Stimulated activated CD8-positive, alpha-beta memory T cell treated with anti-CD3 and anti-CD28 coated beads, Interleukin-7, amount 100 ng/mL, for 4 hours (primary cell): Measurements from ENCODE around the gene TRIM61.
A peak's percentile ranks its signal among the peaks of the same experiment; 100 is the strongest.
"Not testable (repeated sequence)": the region's sequence is repeated elsewhere in the genome, so short reads cannot be mapped to it uniquely, and the experiment has no call there.

Experiments used
- DNase-seq, 2 donors: peaks; one replicate each; pipeline ENCODE4 v3.0.0-alpha.2; 2020; ENCODE audit warnings: low read depth in 2 of 2

Gene TRIM61

DNA sequence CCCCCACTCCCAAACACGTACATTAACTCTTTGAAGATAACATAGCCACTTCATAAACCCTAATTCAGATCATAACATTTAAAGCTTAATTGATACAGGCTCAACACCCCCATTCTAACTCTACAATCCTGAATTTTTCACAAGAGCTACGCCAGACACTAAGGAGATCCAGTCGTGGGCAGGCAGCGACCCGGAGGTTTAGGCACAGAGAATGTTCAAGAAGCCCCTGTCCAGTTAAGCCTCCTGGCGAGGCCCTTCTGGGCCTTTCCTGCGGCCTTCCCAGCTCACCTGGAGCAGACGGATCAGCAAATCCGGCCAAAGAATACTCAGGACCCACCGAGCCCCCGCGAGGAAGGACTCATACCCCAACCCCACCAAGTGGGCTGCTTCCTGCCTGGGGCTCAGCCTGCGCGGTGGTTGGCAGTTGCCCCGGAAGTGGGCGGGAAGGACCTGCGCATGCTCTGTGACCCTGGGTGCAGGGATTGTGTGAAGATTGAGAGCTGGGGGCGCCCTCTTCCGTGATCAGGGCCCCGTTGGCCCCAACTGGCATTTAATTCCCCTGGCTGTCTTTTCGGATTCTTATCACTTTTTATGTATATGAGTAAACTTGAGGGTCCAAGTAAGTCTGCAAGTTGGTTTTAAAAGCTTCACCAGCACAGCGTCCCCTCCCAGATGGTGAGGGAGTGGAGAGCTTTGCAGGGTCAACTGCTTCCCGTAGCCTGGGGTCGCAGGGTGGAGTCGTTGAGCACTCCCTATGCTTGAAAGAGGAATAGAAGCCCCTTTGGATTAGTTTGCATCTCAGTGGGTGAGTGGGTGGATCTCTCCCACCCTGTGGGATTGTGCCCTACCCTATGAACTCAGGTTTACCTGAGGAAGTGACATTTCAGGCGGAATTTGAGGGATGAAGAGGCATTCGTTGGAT, at the start of gene TRIM61:
TSS of gene TRIM61 (minus strand) at position 415 of the 922 bp plus-strand sequence. CDS start 7,655 bp downstream, outside the sequence.
- peak; percentile 22 to 44 for DNase-seq

DNA sequence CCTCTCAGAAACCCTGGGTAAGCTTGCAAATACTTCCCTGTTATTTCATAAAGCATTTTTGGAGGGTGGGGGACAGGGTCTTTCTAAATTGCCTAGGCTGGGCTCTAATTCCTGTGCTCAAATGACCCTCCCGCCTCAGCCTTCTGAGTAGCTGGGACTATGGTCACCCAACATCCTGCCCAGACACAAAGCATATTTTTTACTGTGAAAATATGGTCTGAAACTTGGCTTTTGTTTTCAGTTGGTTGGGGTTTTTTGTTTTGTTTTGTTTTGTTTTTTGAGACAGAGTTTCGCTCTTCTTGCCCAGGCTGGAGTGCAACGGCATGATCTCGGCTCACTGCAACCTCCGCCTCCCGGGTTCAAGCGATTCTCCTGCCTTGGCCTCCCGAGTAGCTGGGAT, 48.3 kb upstream of the TRIM61 start:
- DNase-seq, result not testable (repeated sequence)

DNA sequence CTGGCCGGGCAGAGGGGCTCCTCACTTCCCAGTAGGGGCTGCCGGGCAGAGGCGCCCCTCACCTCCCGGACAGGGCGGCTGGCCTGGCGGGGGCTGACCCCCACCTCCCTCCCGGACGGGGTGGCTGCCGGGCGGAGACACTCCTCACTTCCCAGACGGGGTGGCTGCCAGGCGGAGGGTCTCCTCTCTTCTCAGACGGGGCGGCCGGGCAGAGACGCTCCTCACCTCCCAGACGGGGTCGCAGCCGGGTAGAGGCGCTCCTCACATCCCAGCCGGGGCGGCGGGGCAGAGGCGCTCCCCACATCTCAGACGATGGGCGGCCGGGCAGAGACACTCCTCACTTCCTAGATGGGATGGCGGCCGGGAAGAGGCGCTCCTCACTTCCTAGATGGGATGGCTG, 42.5 kb upstream of the TRIM61 start:
- DNase-seq, result not testable (repeated sequence)

DNA sequence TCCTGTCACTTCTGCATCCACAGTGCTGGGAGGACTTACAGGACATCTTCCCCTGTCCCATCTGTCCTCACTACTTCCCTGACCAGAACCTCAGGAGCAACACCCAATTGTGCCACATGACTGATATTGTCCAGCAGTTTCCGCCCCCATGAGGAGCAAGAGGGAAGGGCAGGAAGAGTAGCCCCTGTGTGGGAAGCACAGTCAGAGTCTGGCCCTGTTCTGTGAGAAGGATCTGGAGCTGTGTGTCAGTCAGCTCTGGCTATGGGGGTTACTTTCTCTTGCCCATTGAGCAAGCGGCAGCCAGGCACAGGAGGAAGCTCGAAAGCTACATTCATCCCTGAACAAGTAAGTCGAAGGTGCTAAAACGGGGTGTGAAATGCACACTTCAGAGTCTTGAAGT, 39.5 kb upstream of the TRIM61 start:
- DNase-seq, result no peak

DNA sequence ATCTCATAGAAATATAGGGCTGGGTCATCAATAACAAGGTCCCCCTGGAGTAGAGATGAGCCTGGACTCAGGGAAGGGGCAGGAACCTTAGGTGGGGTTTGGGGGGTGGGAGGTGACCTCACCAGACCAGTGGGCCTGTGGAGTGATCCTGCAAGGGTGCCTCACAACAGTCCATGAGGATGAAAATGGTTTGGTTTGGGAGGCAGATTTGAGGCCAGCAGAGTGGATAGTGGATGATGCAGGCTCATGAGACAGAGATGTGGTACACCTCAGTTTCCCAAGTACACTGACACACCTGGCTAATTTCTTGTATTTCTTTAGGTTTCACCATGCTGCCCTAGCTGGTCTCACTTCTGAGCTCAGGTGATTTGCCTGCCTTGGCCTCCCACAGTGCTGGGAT, 36.2 kb upstream of the TRIM61 start:
- DNase-seq, result no peak

DNA sequence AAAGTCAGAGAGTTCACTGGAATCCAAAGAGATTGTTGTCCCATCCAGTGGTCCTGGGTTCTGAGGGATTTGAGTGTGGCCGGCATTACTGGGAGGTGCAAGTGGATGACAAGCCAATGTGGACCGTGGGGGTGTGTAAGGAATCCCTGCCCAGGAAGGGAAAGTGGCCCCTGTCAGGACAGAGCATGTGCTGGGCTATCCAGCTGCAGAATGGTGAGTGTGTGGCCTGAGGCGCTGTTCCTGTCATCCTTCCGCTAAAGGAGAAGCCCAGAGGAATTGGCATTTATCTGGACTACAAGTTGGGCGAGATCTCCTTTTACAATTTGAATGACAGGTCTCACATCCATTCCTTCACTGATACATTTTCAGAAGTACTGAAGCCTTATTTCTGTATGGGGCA, 33.9 kb upstream of the TRIM61 start:
- DNase-seq, result no peak

DNA sequence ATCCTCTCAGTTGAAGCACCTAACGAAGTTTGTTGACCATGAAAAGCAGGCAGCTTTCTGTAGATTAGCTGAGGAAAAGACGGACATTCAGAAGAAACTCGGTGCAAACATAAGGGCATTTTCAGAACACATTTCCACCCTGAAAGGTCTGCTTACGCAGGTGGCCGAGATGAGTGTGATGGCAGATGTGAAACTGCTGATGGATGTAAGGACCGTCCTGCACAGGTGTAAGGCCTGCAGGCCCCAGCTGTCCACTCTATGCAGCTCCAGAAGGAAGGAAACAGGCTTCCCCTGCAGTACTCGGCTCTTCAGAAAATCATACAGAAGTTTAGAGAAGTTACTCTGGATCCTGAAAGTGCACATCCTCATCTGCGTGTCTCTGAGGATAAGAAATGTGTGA, 33.5 kb upstream of the TRIM61 start:
- no peak for DNase-seq

DNA sequence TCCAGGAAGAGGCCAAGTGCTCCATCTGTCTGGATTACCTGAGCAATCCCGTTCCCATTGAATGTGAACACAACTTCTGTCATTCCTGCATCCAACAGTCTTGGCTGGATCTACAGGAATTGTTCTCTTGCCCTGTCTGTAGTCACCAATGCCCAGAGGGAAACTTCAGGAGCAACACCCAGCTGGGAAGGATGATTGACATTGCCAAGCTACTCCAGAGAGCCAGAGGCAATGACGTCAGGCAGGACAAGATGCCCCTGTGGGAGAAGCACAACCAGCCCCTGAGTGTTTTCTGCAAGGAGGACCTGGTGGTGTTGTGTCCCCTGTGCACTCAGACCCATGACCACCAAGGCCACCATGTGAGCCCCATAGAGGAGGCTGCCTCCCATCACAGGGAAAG, 33.0 kb upstream of the TRIM61 start:
- DNase-seq, result no peak

DNA sequence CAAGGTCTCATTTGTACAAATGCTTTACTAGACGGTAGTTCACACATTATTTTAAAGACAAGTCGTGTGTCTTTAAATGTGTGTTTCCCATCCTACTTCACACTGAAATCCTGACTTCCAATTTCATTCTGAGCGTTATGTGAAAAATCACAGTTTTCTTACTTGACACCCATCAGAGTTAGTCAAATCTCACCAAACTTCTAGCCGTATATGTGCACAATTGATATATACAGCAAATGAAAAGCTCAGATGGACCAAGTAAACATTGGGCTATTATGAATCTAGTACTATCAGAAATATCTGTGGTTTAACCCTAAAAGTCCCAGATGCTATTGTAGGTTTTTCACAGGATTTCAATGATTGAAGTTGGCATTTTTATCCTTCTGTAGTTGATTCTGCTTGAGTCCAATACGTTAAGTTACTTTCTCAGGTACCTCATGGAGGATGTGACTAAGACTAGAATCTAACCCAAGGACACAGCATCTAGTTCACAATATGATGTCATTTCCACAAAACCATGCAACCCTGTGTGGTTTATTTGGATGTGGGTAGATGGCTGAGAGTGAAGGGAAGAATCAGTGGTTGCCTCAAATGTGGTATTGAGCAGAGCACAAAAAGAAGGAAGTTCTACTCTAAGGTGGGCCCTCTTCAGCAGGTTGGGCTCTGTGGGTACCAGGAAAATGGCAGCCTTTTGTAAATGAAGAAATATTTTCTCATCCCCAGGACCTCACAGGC, 32.2 kb upstream of the TRIM61 start:
- no peak for DNase-seq

DNA sequence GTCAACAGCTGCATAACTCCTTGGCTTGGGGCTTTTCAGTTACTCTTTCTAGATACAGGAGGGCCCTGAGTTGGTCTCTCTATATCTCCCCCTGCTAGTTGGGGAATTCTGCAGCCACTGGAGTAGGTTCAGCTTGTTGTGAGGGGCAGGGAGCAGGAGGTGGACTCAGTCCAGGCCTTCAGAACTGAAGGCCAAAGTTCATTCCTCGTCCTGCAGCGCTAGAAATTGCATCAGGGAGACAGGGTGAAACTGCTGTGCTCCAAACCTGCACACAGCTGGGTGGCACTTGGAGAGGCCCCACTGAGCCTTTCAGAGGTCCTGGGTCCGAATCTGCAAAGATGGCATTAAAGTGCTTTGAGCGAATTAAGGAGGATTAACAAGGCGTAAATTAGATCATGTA, 29.4 kb upstream of the TRIM61 start:
- no peak for DNase-seq

DNA sequence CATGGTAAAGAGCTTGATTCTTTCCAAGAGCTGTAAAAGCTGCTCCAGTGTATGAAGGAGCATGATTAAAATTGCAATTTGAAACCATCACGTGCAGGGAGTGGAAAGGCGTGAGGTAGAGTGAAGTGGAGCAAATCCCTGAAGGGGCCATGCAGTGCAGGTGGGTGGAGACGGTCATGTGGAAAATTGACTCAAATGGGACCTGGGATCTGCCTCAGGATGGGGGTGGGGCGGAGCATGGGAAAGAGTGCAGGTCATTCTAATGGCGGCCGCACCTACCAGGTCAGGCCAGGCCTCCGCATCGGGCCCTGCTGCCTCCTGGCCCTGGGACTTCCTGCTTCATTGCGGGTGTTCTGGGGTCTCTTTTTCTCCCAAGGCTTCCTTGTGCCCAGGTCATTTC, 29.0 kb upstream of the TRIM61 start:
- no peak for DNase-seq

DNA sequence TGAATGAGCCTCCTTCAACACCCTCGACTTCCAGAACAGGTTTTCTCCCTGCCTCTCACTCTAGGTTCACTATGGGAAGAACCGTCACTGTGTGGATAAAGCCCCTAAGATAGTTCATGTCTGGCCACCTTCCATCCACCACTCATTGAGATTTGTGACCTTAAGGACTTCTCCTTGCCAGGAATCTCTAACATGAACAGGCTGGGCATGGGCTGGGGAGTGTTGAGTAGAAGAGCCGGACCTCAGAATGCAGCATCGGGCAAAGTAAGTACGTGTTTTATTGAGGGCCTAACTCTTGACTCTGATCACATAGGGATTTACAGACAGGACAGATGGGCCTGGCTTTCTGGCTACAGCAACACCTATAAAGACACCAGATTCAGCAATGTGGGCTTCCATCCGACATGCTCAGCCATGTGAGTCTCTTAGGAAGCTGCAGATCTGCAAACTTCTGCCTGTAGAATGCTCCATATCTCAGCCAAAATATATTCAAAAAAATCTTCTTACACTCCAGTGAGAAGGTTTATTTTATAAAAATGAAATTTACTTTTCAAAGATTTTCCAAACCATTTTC, 28.0 kb upstream of the TRIM61 start:
- no peak for DNase-seq

DNA sequence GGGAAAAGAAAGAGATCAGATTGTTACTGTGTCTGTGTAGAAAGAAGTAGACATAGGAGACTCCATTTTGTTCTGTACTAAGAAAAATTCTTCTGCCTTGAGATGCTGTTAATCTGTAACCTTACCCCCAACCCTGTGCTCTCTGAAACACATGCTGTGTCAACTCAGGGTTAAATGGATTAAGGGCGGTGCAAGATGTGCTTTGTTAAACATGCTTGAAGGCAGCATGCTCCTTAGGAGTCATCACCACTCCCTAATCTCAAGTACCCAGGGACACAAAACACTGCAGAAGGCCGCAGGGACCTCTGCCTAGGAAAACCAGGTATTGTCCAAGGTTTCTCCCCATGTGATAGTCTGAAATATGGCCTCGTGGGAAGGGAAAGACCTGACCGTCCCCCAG, 24.5 kb upstream of the TRIM61 start:
- not testable (repeated sequence) for DNase-seq

DNA sequence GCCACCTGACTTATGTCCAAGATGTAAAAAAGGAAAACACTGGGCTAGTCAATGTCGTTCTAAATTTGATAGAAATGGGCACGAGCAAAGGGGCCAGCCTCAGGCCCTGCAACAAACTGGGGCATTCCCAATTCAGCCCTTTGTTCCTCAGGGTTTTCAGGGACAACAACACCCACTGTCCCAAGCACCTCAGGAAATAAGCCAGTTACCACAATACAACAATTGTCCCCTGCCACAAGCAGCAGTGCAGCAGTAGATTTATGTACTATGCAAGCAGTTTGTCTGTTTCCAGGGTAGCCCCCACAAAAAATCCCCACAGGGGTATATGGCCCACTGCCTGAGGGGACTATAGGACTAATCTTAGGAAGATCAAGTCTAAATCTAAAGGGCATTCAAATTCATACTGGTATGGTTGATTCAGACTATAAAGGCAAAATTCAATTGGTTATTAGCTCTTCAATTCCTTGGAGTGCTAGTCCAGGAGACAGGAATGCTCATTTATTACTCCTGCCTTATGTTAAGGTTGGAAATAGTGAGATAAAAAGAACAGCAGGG, 21.1 kb upstream of the TRIM61 start:
- DNase-seq, result not testable (repeated sequence)

DNA sequence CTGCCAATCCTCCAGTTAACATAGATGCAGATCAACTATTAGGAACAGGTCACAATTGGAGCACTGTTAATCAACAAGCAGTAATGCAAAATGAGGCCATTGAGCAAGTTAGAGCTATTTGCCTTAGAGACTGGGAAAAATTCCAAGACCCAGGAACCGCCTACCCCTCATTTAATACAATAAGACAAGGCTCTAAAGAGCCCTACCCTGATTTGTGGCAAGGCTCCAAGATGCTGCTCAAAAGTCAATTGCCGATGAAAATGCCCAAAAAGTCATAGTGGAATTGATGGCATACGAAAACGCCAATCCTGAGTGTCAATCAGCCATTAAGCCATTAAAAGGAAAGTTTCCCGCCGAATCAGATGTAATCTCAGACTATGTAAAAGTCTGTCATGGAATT, 20.5 kb upstream of the TRIM61 start:
- DNase-seq, result no peak

DNA sequence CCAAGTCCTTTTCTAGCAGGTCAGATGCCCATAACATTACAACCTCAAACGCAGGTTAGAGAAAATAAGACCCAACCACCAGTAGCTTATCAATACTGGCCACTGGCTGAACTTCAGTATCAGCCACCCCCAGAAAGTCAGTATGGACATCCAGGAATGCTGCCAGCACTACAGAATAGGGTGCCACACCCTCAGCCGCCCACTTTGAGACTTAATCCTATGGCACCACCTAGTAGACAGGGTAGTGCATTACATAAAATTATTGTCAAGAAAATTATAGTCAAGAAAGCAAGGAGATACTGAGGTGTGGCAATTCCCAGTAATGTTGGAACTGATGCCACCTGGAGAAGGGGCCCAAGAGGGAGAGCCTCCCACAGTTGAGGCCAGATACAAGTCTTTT, 19.9 kb upstream of the TRIM61 start:
- DNase-seq, result no peak

DNA sequence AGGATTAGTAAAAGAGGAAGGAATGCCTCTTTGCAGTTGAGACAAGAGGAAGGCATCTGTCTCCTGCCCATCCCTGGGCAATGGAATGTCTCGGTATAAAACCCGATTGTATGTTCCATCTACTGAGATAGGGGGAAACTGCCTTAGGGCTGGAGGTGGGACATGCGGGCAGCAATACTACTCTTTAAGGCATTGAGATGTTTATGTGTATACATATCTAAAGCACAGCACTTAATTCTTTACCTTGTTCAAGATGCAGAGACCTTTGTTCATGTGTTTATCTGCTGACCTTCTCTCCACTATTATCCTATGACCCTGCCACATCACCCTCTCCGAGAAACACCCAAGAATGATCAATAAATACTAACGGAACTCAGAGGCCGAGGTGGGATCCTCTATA, 18.7 kb upstream of the TRIM61 start:
- not testable (repeated sequence) for DNase-seq

DNA sequence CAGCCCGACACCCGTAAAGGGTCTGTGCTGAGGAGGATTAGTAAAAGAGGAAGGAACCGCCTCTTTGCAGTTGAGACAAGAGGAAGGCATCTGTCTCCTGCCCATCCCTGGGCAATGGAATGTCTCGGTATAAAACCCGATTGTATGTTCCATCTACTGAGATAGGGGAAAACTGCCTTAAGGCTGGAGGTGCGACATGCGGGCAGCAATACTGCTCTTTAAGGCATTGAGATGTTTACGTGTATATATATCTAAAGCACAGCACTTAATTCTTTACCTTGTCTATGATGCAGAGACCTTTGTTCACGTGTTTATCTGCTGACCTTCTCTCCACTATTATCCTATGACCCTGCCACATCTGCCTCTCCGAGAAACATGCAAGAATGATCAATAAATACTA, 13.3 kb upstream of the TRIM61 start:
- DNase-seq, result not testable (repeated sequence)

DNA sequence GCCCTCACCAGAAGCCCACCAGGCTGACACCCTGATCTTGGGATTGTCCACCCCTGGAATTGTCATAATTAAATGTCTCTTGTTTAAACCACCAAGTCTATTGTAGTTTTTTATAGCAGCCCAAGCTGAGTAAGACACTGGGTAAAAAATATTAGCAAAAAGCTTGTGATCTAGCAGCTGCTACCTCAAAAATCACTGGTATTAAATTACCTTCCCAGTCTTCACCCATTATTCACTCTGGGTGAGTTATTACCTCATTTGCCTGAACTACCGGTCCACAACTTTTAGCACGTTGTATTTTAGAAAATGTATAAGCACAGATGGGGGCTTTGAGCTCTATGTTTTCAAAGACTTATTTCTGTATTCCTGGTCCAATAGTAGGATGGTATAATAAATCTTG, 12.0 kb upstream of the TRIM61 start:
- DNase-seq, result no peak

DNA sequence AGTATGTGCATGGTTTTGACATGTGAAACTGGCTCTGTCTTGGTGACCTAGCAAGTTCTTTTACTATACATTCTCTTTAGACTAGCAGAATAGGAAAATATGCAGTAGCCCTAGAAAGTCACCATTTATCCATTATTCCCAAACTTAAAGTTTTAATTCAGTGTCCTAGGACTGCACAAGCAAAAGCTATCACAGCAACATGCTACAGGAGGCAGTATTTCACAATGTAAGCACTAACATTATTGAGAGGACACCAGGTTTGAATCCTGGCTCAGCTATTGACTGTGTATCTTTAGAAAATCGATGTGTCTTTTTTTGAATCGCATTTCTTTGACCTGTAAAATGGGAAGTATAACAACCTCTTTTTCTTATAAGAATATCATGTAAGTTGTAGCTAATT, 5.5 kb downstream of the TRIM61 start:
- not testable (repeated sequence) for DNase-seq

DNA sequence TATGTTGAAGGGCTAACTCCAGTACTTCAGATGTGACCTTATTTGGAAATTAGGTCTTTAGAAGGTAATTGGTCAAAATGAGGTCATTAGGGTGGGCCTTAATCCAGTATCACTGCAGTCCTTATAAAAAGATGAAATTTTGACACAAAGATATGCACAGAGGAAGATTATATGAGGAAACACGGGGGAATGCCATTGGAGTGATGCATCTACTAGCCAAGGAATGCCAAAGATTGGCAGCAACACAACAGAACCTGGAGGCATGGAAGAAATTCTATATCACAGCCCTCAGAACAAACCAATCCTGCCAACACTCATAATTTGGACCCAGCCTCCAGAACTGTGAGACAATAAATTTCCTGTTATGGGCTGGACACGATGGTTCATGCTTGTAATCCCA, 17.6 kb downstream of the TRIM61 start:
- DNase-seq, result no peak

DNA sequence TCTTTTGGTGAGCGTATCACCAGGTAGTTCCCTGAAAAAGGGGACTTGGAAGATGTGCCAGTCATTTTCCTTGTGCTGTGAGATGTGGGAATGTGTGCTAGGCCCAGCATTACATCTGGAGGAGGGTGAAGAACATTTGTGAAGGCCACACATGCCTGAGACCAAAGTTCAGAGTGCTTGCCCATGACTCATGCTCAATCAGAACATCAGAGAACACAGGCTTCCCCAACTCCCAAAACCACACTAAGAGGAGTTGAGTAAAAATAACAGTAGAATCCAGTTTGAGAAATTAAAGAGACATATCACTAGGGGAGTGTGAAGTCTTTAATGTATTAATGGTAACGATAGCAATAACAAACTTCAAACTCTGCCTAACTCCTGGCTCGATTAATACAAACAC, 18.0 kb downstream of the TRIM61 start:
- not testable (repeated sequence) for DNase-seq
